Keratinocyte (primary cell): ENCODE results near the gene L3MBTL4. TPM values are rescaled to one million over a fixed set of nuclear protein-coding genes. Genes with fewer than 3 reads are reported as not detected.

Source experiments
- DNase-seq: peaks from one replicate; pipeline ENCODE4 v3.0.0-alpha.2; 2011; ENCODE audit warnings: low read depth, missing footprints, low spot score
- FAIRE-seq: peaks from 2 replicates; lab custom pipeline; 2011; peaks lifted over from hg19 to GRCh38; lab: Jason Lieb, UNC
- H2AFZ ChIP-seq: 2 replicates; pipeline ENCODE4 v1.6.0; 2012; ENCODE audit warnings: low read length, control low read depth, inconsistent platforms; ENCODE audit not compliant: control insufficient read depth
- H3K27ac ChIP-seq: 2 replicates; pipeline ENCODE4 v1.5.1; 2011; ENCODE audit warnings: low read length; ENCODE audit not compliant: control insufficient read depth, insufficient read depth
- H3K27me3 ChIP-seq: 3 replicates; pipeline ENCODE4 v1.6.0; 2011; ENCODE audit warnings: low read length; ENCODE audit not compliant: control insufficient read depth, insufficient read depth; ENCODE audit errors: extremely low read depth
- H3K36me3 ChIP-seq, 2 experiments: 2 replicates in 1 of 2; 3 replicates in 1 of 2; pipeline ENCODE4 v1.5.1; 2011; ENCODE audit warnings: low read length in 2 of 2, mild to moderate bottlenecking in 1 of 2; ENCODE audit not compliant: control insufficient read depth in 2 of 2, insufficient read depth in 2 of 2; ENCODE audit errors: extremely low read depth in 1 of 2
- H3K4me1 ChIP-seq: 3 replicates; pipeline ENCODE4 v1.5.1; 2011; ENCODE audit warnings: low read length; ENCODE audit not compliant: control insufficient read depth, insufficient read depth; ENCODE audit errors: extremely low read depth
- H3K4me2 ChIP-seq: 3 replicates; pipeline ENCODE4 v1.6.0; 2011; ENCODE audit warnings: low read depth, low read length; ENCODE audit not compliant: control insufficient read depth, insufficient read depth; ENCODE audit errors: extremely low read depth
- H3K4me3 ChIP-seq, 3 experiments: fragments of 200-600 bp in 1 of 3; sonication (generic) in 1 of 3; 2 replicates in 2 of 3; 3 replicates in 1 of 3; pipeline ENCODE4 v1.5.1; 2011 to 2016; ENCODE audit warnings: low read length in 3 of 3, mild to moderate bottlenecking in 3 of 3, control low read depth in 2 of 3, inconsistent platforms in 1 of 3, low read depth in 1 of 3, mixed read lengths in 1 of 3, mixed run types in 1 of 3, moderate library complexity in 1 of 3; ENCODE audit not compliant: control insufficient read depth in 2 of 3, insufficient read depth in 2 of 3; ENCODE audit errors: extremely low read depth in 1 of 3
- H3K79me2 ChIP-seq: 2 replicates; pipeline ENCODE4 v1.6.0; 2012; ENCODE audit warnings: low read length; ENCODE audit not compliant: control insufficient read depth, insufficient read depth
- H3K9ac ChIP-seq: 3 replicates; pipeline ENCODE4 v1.6.0; 2011; ENCODE audit warnings: low read length; ENCODE audit not compliant: control insufficient read depth, insufficient read depth; ENCODE audit errors: extremely low read depth
- H3K9me1 ChIP-seq: 3 replicates; pipeline ENCODE4 v1.6.0; 2011; ENCODE audit warnings: low read length; ENCODE audit not compliant: control insufficient read depth, insufficient read depth; ENCODE audit errors: extremely low read depth
- H3K9me3 ChIP-seq: 2 replicates; pipeline ENCODE4 v1.5.1; 2012; ENCODE audit warnings: low read depth, low read length; ENCODE audit not compliant: control insufficient read depth
- H4K20me1 ChIP-seq: 3 replicates; pipeline ENCODE4 v1.6.0; 2011; ENCODE audit warnings: low read length; ENCODE audit not compliant: control insufficient read depth, insufficient read depth; ENCODE audit errors: extremely low read depth
- EZH2 ChIP-seq: IDR thresholded peaks from one replicate; pipeline ENCODE4 v1.6.1; 2012; ENCODE audit warnings: inconsistent platforms, mild to moderate bottlenecking, low read length, moderate library complexity
- dilution Hi-C: fragments of 300-500 bp; cut with MboI; formaldehyde crosslinking; loops from one replicate; pipeline ENCODE4 v1.7.0; 2020; ENCODE audit warnings: low sequenced_read_pairs; ENCODE audit not compliant: extremely low pct_ligation_motif_present
- polyA plus RNA-seq, 5 experiments: library from polyadenylated mRNA; depleted of rRNA in 3 of 5; stranded (reverse) in 3 of 5; stranded (forward) in 1 of 5; unstranded in 1 of 5; fragments of >200 nt; gene quantifications; 1 replicate in 1 of 5; 2 replicates in 3 of 5; 3 replicates in 1 of 5; pipeline versions ENCODE4 v1.2.1 to v1.2.3, GENCODE V29; 2011 to 2012; ENCODE audit warnings: missing spikeins in 2 of 5, low read depth in 1 of 5, low replicate concordance in 1 of 5
- TF ChIP-seq, protein P1 (sequence below), 3 experiments: IDR thresholded peaks in 1 of 3; conservative IDR thresholded peaks in 1 of 3; optimal IDR thresholded peaks in 1 of 3; 2 replicates in 2 of 3; 3 replicates in 1 of 3; pipeline versions ENCODE3 to v1.5.1; 2011; ENCODE audit warnings: low read length in 3 of 3, mild to moderate bottlenecking in 3 of 3, moderate library complexity in 2 of 3, control low read depth in 1 of 3, inconsistent platforms in 1 of 3; ENCODE audit not compliant: insufficient read depth in 2 of 3; ENCODE audit errors: extremely low read depth in 1 of 3

The L3MBTL4 gene
- polyA plus RNA-seq, 1 donor (not counting 4 experiments of a cell fraction or from before 2014, with no cell fraction given): 0.17 TPM

- Histone ChIP-seq H3K9me3 (no peaks in the 10 kb centered on the region), H2AFZ (no peak overlapping the region), H3K27me3 (no peaks in the 10 kb centered on the region), H3K36me3 (no peaks in the 10 kb centered on the region), H3K4me1 (peaks cover 14% of the 10 kb centered on the region), H3K9me1 (no peaks in the 10 kb centered on the region), H3K4me2 (no peak overlapping the region), H3K4me3 (no peak overlapping the region), H4K20me1 (no peaks in the 10 kb centered on the region), H3K9ac (no peak overlapping the region), H3K79me2 (no peaks in the 10 kb centered on the region), H3K27ac (no peak overlapping the region)
- dilution Hi-C loops: no loop called here
- FAIRE-seq: no peak
- TF ChIP-seq EZH2: no peak
- TF ChIP-seq, protein P1, sequence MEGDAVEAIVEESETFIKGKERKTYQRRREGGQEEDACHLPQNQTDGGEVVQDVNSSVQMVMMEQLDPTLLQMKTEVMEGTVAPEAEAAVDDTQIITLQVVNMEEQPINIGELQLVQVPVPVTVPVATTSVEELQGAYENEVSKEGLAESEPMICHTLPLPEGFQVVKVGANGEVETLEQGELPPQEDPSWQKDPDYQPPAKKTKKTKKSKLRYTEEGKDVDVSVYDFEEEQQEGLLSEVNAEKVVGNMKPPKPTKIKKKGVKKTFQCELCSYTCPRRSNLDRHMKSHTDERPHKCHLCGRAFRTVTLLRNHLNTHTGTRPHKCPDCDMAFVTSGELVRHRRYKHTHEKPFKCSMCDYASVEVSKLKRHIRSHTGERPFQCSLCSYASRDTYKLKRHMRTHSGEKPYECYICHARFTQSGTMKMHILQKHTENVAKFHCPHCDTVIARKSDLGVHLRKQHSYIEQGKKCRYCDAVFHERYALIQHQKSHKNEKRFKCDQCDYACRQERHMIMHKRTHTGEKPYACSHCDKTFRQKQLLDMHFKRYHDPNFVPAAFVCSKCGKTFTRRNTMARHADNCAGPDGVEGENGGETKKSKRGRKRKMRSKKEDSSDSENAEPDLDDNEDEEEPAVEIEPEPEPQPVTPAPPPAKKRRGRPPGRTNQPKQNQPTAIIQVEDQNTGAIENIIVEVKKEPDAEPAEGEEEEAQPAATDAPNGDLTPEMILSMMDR (optimal IDR thresholded peaks at IDR 0.05 in 1 of 3, IDR thresholded peaks at IDR 0.05 in 1 of 3, conservative IDR thresholded peaks at IDR 0.05 in 1 of 3; ENCODE audit: extremely low read depth in 1 of 3, insufficient read depth in 2 of 3, low read length in 3 of 3): no peak
- DNase-seq: no peak
Measured at GRCh38 chr18:5982332-5982731, 432.4 kb downstream of the L3MBTL4 start.

GRCh38 chr18:5980721-5981120 is 434.0 kb downstream of the L3MBTL4 start:
- Histone ChIP-seq H3K27me3 (peaks cover 4% of the 10 kb centered on the region), H3K4me3 (no peak overlapping the region), H2AFZ (no peak overlapping the region), H3K4me1 (peaks cover 14% of the 10 kb centered on the region), H3K9ac (no peak overlapping the region), H4K20me1 (no peaks in the 10 kb centered on the region), H3K4me2 (no peak overlapping the region), H3K9me1 (no peaks in the 10 kb centered on the region), H3K27ac (no peak overlapping the region), H3K9me3 (no peaks in the 10 kb centered on the region), H3K36me3 (no peaks in the 10 kb centered on the region), H3K79me2 (no peaks in the 10 kb centered on the region)
- dilution Hi-C loops: no loop called here
- TF ChIP-seq EZH2: no peak
- TF ChIP-seq, protein P1 (optimal IDR thresholded peaks at IDR 0.05 in 1 of 3, IDR thresholded peaks at IDR 0.05 in 1 of 3, conservative IDR thresholded peaks at IDR 0.05 in 1 of 3; ENCODE audit: extremely low read depth in 1 of 3, insufficient read depth in 2 of 3, low read length in 3 of 3): no peak
- FAIRE-seq (no peak), DNase-seq (no peak)
